Keratinocyte (primary cell): ENCODE data around the gene ACTN2. TPM values are rescaled to one million over a fixed set of nuclear protein-coding genes. Genes with fewer than 3 reads are reported as not detected.

Experiments used
- DNase-seq: peaks from one replicate; pipeline ENCODE4 v3.0.0-alpha.2; 2011; ENCODE audit warnings: low read depth, missing footprints, low spot score
- FAIRE-seq: peaks from 2 replicates; lab custom pipeline; 2011; peaks lifted over from hg19 to GRCh38; lab: Jason Lieb, UNC
- H2AFZ ChIP-seq: 2 replicates; pipeline ENCODE4 v1.6.0; 2012; ENCODE audit warnings: low read length, control low read depth, inconsistent platforms; ENCODE audit not compliant: control insufficient read depth
- H3K27ac ChIP-seq: 2 replicates; pipeline ENCODE4 v1.5.1; 2011; ENCODE audit warnings: low read length; ENCODE audit not compliant: control insufficient read depth, insufficient read depth
- H3K27me3 ChIP-seq: 3 replicates; pipeline ENCODE4 v1.6.0; 2011; ENCODE audit warnings: low read length; ENCODE audit not compliant: control insufficient read depth, insufficient read depth; ENCODE audit errors: extremely low read depth
- H3K36me3 ChIP-seq, 2 experiments: 2 replicates in 1 of 2; 3 replicates in 1 of 2; pipeline ENCODE4 v1.5.1; 2011; ENCODE audit warnings: low read length in 2 of 2, mild to moderate bottlenecking in 1 of 2; ENCODE audit not compliant: control insufficient read depth in 2 of 2, insufficient read depth in 2 of 2; ENCODE audit errors: extremely low read depth in 1 of 2
- H3K4me1 ChIP-seq: 3 replicates; pipeline ENCODE4 v1.5.1; 2011; ENCODE audit warnings: low read length; ENCODE audit not compliant: control insufficient read depth, insufficient read depth; ENCODE audit errors: extremely low read depth
- H3K4me2 ChIP-seq: 3 replicates; pipeline ENCODE4 v1.6.0; 2011; ENCODE audit warnings: low read depth, low read length; ENCODE audit not compliant: control insufficient read depth, insufficient read depth; ENCODE audit errors: extremely low read depth
- H3K4me3 ChIP-seq, 3 experiments: fragments of 200-600 bp in 1 of 3; sonication (generic) in 1 of 3; 2 replicates in 2 of 3; 3 replicates in 1 of 3; pipeline ENCODE4 v1.5.1; 2011 to 2016; ENCODE audit warnings: low read length in 3 of 3, mild to moderate bottlenecking in 3 of 3, control low read depth in 2 of 3, inconsistent platforms in 1 of 3, low read depth in 1 of 3, mixed read lengths in 1 of 3, mixed run types in 1 of 3, moderate library complexity in 1 of 3; ENCODE audit not compliant: control insufficient read depth in 2 of 3, insufficient read depth in 2 of 3; ENCODE audit errors: extremely low read depth in 1 of 3
- H3K79me2 ChIP-seq: 2 replicates; pipeline ENCODE4 v1.6.0; 2012; ENCODE audit warnings: low read length; ENCODE audit not compliant: control insufficient read depth, insufficient read depth
- H3K9ac ChIP-seq: 3 replicates; pipeline ENCODE4 v1.6.0; 2011; ENCODE audit warnings: low read length; ENCODE audit not compliant: control insufficient read depth, insufficient read depth; ENCODE audit errors: extremely low read depth
- H3K9me1 ChIP-seq: 3 replicates; pipeline ENCODE4 v1.6.0; 2011; ENCODE audit warnings: low read length; ENCODE audit not compliant: control insufficient read depth, insufficient read depth; ENCODE audit errors: extremely low read depth
- H3K9me3 ChIP-seq: 2 replicates; pipeline ENCODE4 v1.5.1; 2012; ENCODE audit warnings: low read depth, low read length; ENCODE audit not compliant: control insufficient read depth
- H4K20me1 ChIP-seq: 3 replicates; pipeline ENCODE4 v1.6.0; 2011; ENCODE audit warnings: low read length; ENCODE audit not compliant: control insufficient read depth, insufficient read depth; ENCODE audit errors: extremely low read depth
- CTCF ChIP-seq, 3 experiments: IDR thresholded peaks in 1 of 3; conservative IDR thresholded peaks in 1 of 3; optimal IDR thresholded peaks in 1 of 3; 2 replicates in 2 of 3; 3 replicates in 1 of 3; pipeline versions ENCODE3 to v1.5.1; 2011; ENCODE audit warnings: low read length in 3 of 3, mild to moderate bottlenecking in 3 of 3, moderate library complexity in 2 of 3, control low read depth in 1 of 3, inconsistent platforms in 1 of 3; ENCODE audit not compliant: insufficient read depth in 2 of 3; ENCODE audit errors: extremely low read depth in 1 of 3
- EZH2 ChIP-seq: IDR thresholded peaks from one replicate; pipeline ENCODE4 v1.6.1; 2012; ENCODE audit warnings: inconsistent platforms, mild to moderate bottlenecking, low read length, moderate library complexity
- dilution Hi-C: fragments of 300-500 bp; cut with MboI; formaldehyde crosslinking; loops from one replicate; pipeline ENCODE4 v1.7.0; 2020; ENCODE audit warnings: low sequenced_read_pairs; ENCODE audit not compliant: extremely low pct_ligation_motif_present
- polyA plus RNA-seq, 5 experiments: library from polyadenylated mRNA; depleted of rRNA in 3 of 5; stranded (reverse) in 3 of 5; stranded (forward) in 1 of 5; unstranded in 1 of 5; fragments of >200 nt; gene quantifications; 1 replicate in 1 of 5; 2 replicates in 3 of 5; 3 replicates in 1 of 5; pipeline versions ENCODE4 v1.2.1 to v1.2.3, GENCODE V29; 2011 to 2012; ENCODE audit warnings: missing spikeins in 2 of 5, low read depth in 1 of 5, low replicate concordance in 1 of 5

Gene ACTN2
- polyA plus RNA-seq, 1 donor (not counting 4 experiments of a cell fraction or from before 2014, with no cell fraction given), result not detected

- no peak for DNase-seq
- Histone ChIP-seq H3K27ac (no peak overlapping the region), H3K79me2 (no peaks in the 10 kb centered on the region), H3K9me1 (no peaks in the 10 kb centered on the region), H3K9me3 (no peaks in the 10 kb centered on the region), H4K20me1 (no peaks in the 10 kb centered on the region), H3K4me1 (no peaks in the 10 kb centered on the region), H2AFZ (no peak overlapping the region), H3K9ac (no peak overlapping the region), H3K27me3 (no peaks in the 10 kb centered on the region), H3K36me3 (no peaks in the 10 kb centered on the region), H3K4me2 (no peak overlapping the region), H3K4me3 (no peak overlapping the region)
- dilution Hi-C loops, result no loop called here
- no peak for TF ChIP-seq CTCF (optimal IDR thresholded peaks at IDR 0.05 in 1 of 3, IDR thresholded peaks at IDR 0.05 in 1 of 3, conservative IDR thresholded peaks at IDR 0.05 in 1 of 3; ENCODE audit: extremely low read depth in 1 of 3, insufficient read depth in 2 of 3, low read length in 3 of 3)
- no peak for FAIRE-seq
These were observed 33.9 kb downstream of the ACTN2 start for GRCh38 chr1:236720206-236720605.

- H3K9me3 ChIP-seq, result no peaks in the 10 kb centered on the region
- no peak overlapping the region for H3K4me3 ChIP-seq
- dilution Hi-C loops, result no loop called here
- H3K9me1 ChIP-seq, result no peaks in the 10 kb centered on the region
- H3K27ac ChIP-seq, result no peak overlapping the region
- no peak overlapping the region for H2AFZ ChIP-seq
- no peaks in the 10 kb centered on the region for H3K27me3 ChIP-seq
- H3K4me1 ChIP-seq, result no peaks in the 10 kb centered on the region
- TF ChIP-seq EZH2 (no peak), CTCF (optimal IDR thresholded peaks at IDR 0.05 in 1 of 3, IDR thresholded peaks at IDR 0.05 in 1 of 3, conservative IDR thresholded peaks at IDR 0.05 in 1 of 3; ENCODE audit: extremely low read depth in 1 of 3, insufficient read depth in 2 of 3, low read length in 3 of 3) (no peak)
- no peaks in the 10 kb centered on the region for H3K36me3 ChIP-seq
- FAIRE-seq (no peak), DNase-seq (no peak)
- no peaks in the 10 kb centered on the region for H4K20me1 ChIP-seq
- H3K4me2 ChIP-seq, result no peak overlapping the region
- H3K79me2 ChIP-seq, result no peaks in the 10 kb centered on the region
- no peak overlapping the region for H3K9ac ChIP-seq
These were observed 34.3 kb downstream of the ACTN2 start for GRCh38 chr1:236720611-236721010.
